ENCODE results near the gene RALGPS1.

RALGPS1 gene

DNA sequence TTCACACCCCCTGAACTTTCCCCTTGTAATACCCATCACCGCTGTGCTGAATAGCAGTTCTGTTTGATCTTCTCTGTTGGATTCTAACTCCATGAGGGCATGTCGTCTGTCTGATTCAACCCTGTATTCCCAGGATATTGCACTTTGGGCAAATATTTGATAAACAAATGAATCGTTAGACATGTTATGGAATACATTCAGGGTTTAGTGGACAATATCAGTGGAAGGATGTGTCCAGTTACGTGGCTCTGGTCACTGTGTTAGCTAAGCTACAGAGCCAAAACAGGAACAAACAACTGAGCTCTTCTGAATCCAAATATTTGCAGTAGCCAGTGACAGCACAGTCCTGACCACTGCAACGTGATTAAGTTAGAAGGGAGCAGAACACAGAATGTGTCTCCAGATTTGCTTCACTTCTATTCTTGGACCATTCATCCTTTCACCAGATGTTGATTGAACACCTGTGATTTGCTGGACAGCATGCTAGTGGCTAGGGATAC, 194.7 kb downstream of the RALGPS1 start:
- Histone ChIP-seq H3K4me3 (replicated peaks; ENCODE audit: insufficient read depth, low read length) (no peak overlapping the region), H3K27ac (replicated peaks) (no peak overlapping the region), H3K27me3 (ENCODE audit: insufficient read depth, poor library complexity, severe bottlenecking) (no peaks in the 10 kb centered on the region)
- DNase-seq (ENCODE audit: low read depth in 1 of 2, low spot score in 1 of 2) = no peak
- TF ChIP-seq SPI1 (IDR thresholded peaks at IDR 0.05; ENCODE audit: borderline replicate concordance, low read depth) = no peak
- no peak for TF ChIP-seq POLR2AphosphoS5 (IDR thresholded peaks at IDR 0.05; ENCODE audit: low read depth)
- no peak for TF ChIP-seq GABPA (IDR thresholded peaks at IDR 0.05; ENCODE audit: low read depth)
- no peak for TF ChIP-seq CTCF (IDR thresholded peaks at IDR 0.05; ENCODE audit: insufficient read depth, low read length)
- TF ChIP-seq, protein P1, sequence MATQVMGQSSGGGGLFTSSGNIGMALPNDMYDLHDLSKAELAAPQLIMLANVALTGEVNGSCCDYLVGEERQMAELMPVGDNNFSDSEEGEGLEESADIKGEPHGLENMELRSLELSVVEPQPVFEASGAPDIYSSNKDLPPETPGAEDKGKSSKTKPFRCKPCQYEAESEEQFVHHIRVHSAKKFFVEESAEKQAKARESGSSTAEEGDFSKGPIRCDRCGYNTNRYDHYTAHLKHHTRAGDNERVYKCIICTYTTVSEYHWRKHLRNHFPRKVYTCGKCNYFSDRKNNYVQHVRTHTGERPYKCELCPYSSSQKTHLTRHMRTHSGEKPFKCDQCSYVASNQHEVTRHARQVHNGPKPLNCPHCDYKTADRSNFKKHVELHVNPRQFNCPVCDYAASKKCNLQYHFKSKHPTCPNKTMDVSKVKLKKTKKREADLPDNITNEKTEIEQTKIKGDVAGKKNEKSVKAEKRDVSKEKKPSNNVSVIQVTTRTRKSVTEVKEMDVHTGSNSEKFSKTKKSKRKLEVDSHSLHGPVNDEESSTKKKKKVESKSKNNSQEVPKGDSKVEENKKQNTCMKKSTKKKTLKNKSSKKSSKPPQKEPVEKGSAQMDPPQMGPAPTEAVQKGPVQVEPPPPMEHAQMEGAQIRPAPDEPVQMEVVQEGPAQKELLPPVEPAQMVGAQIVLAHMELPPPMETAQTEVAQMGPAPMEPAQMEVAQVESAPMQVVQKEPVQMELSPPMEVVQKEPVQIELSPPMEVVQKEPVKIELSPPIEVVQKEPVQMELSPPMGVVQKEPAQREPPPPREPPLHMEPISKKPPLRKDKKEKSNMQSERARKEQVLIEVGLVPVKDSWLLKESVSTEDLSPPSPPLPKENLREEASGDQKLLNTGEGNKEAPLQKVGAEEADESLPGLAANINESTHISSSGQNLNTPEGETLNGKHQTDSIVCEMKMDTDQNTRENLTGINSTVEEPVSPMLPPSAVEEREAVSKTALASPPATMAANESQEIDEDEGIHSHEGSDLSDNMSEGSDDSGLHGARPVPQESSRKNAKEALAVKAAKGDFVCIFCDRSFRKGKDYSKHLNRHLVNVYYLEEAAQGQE (IDR thresholded peaks at IDR 0.05; ENCODE audit: insufficient replicate concordance, low read depth) = no peak

GRCh38 chr9:127112056-127112455, 197.5 kb downstream of the RALGPS1 start:
- TF ChIP-seq POLR2AphosphoS5 (IDR thresholded peaks at IDR 0.05; ENCODE audit: low read depth) (no peak), CTCF (IDR thresholded peaks at IDR 0.05; ENCODE audit: insufficient read depth, low read length) (no peak), GABPA (IDR thresholded peaks at IDR 0.05; ENCODE audit: low read depth) (no peak), SPI1 (IDR thresholded peaks at IDR 0.05; ENCODE audit: borderline replicate concordance, low read depth) (no peak)
- TF ChIP-seq, protein P1 (IDR thresholded peaks at IDR 0.05; ENCODE audit: insufficient replicate concordance, low read depth) = no peak
- H3K4me3 ChIP-seq (replicated peaks; ENCODE audit: insufficient read depth, low read length) = no peak overlapping the region
- H3K27ac ChIP-seq (replicated peaks) = no peak overlapping the region
- no peak for DNase-seq (ENCODE audit: low read depth in 1 of 2, low spot score in 1 of 2)
- no peaks in the 10 kb centered on the region for H3K27me3 ChIP-seq (ENCODE audit: insufficient read depth, poor library complexity, severe bottlenecking)

GRCh38 chr9:127112735-127113161, 198.2 kb downstream of the RALGPS1 start:
- Histone ChIP-seq H3K27ac (replicated peaks) (no peak overlapping the region), H3K27me3 (ENCODE audit: insufficient read depth, poor library complexity, severe bottlenecking) (no peaks in the 10 kb centered on the region), H3K4me3 (replicated peaks; ENCODE audit: insufficient read depth, low read length) (no peak overlapping the region)
- DNase-seq (ENCODE audit: low read depth in 1 of 2, low spot score in 1 of 2) = no peak
- TF ChIP-seq SPI1 (IDR thresholded peaks at IDR 0.05; ENCODE audit: borderline replicate concordance, low read depth) (no peak), CTCF (IDR thresholded peaks at IDR 0.05; ENCODE audit: insufficient read depth, low read length) (no peak), GABPA (IDR thresholded peaks at IDR 0.05; ENCODE audit: low read depth) (no peak), POLR2AphosphoS5 (IDR thresholded peaks at IDR 0.05; ENCODE audit: low read depth) (no peak)
- TF ChIP-seq, protein P1 (IDR thresholded peaks at IDR 0.05; ENCODE audit: insufficient replicate concordance, low read depth) = no peak
